ENCODE results near the gene LSMEM2. TPM values are rescaled to one million over a fixed set of nuclear protein-coding genes. Genes with fewer than 3 reads are reported as not detected.

The LSMEM2 gene
- total RNA-seq (2021): 0.41 to 0.60 TPM (median 0.57 TPM) in 3 replicates
- percentile 18 among the genes with signal in this experiment for Bru-seq, nascent RNA
- long read RNA-seq, experiment 1, partial matches to known transcripts: 1 of 4 reads
- long read RNA-seq, experiment 1, other reads (novel, unspliced or antisense): 3 of 4 reads
- long read RNA-seq, experiment 2: 0 reads
- long read RNA-seq, experiment 3: 0 reads

DNA sequence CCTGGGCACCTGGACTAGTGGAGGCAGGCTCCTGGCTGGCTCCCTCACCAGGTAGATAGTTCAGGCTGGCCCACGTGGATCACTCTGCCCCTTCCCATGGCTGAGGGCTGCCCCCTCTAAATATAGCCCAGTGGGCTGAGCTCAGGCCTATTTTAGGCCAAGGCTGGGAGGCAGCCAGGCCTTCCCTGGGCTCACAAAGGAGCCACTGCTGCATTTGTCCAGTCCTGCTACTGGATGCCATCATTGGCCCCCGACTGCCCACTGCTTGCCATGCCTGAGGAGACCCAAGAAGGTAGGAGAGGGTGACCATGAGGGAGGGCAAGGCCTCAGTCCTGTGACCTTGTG lies at the start of gene LSMEM2:
Gene LSMEM2 (plus strand): TSS at position 208 of the 345 bp plus-strand sequence. CDS start 27 bp downstream, at position 235.
- no peak within 1 kb of the TSS for H3K27ac Mint-ChIP-seq
- CTCF ChIA-PET: interaction anchor here (0.9 to 2.7 kb wide), 5 partner anchors 19 to 84 kb away, joined by 3 to 12 read pairs (median 4); no protein-coding TSS in a partner anchor
- no peak within 1 kb of the TSS for H3K4me3 Mint-ChIP-seq
- DNase-seq (ENCODE audit: low spot score): no peak
- TF ChIP-seq GTF2I (CRISPR knock-in tag; conservative IDR thresholded peaks at IDR 0.05) (no peak), SP1 (CRISPR knock-in tag; conservative IDR thresholded peaks at IDR 0.05) (no peak), MLX (CRISPR knock-in tag; IDR thresholded peaks at IDR 0.05) (no peak), ATF1 (CRISPR knock-in tag; IDR thresholded peaks at IDR 0.05) (no peak), ZNF138 (CRISPR knock-in tag; conservative IDR thresholded peaks at IDR 0.05) (no peak), SOX15 (CRISPR knock-in tag; IDR thresholded peaks at IDR 0.05) (no peak), ZNF317 (CRISPR knock-in tag; IDR thresholded peaks at IDR 0.05; ENCODE audit: borderline replicate concordance, low read depth) (no peak), NFE2L1 (CRISPR knock-in tag; IDR thresholded peaks at IDR 0.05) (no peak), ZNF425 (CRISPR knock-in tag; conservative IDR thresholded peaks at IDR 0.05) (no peak), ESRRA (CRISPR knock-in tag; IDR thresholded peaks at IDR 0.05; ENCODE audit: borderline replicate concordance) (no peak), JAZF1 (CRISPR knock-in tag; IDR thresholded peaks at IDR 0.05) (no peak), EMX1 (CRISPR knock-in tag; IDR thresholded peaks at IDR 0.05) (no peak)
- TF ChIP-seq, protein P1, sequence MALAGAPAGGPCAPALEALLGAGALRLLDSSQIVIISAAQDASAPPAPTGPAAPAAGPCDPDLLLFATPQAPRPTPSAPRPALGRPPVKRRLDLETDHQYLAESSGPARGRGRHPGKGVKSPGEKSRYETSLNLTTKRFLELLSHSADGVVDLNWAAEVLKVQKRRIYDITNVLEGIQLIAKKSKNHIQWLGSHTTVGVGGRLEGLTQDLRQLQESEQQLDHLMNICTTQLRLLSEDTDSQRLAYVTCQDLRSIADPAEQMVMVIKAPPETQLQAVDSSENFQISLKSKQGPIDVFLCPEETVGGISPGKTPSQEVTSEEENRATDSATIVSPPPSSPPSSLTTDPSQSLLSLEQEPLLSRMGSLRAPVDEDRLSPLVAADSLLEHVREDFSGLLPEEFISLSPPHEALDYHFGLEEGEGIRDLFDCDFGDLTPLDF (CRISPR knock-in tag; IDR thresholded peaks at IDR 0.05): no peak
- TF ChIP-seq, protein P2, sequence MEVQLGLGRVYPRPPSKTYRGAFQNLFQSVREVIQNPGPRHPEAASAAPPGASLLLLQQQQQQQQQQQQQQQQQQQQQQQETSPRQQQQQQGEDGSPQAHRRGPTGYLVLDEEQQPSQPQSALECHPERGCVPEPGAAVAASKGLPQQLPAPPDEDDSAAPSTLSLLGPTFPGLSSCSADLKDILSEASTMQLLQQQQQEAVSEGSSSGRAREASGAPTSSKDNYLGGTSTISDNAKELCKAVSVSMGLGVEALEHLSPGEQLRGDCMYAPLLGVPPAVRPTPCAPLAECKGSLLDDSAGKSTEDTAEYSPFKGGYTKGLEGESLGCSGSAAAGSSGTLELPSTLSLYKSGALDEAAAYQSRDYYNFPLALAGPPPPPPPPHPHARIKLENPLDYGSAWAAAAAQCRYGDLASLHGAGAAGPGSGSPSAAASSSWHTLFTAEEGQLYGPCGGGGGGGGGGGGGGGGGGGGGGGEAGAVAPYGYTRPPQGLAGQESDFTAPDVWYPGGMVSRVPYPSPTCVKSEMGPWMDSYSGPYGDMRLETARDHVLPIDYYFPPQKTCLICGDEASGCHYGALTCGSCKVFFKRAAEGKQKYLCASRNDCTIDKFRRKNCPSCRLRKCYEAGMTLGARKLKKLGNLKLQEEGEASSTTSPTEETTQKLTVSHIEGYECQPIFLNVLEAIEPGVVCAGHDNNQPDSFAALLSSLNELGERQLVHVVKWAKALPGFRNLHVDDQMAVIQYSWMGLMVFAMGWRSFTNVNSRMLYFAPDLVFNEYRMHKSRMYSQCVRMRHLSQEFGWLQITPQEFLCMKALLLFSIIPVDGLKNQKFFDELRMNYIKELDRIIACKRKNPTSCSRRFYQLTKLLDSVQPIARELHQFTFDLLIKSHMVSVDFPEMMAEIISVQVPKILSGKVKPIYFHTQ (CRISPR knock-in tag; IDR thresholded peaks at IDR 0.05): no peak
- ATAC-seq: no peak
- H3K4me1 Mint-ChIP-seq: peaks cover 17% of the 10 kb centered on the region
- H3K36me3 Mint-ChIP-seq: no peaks in the 10 kb centered on the region
- POLR2A ChIA-PET: interaction anchor here (1.0 kb wide), 1 partner anchor 13 kb away, joined by 5 read pairs; the partner anchor contains the start of gene IFRD2
- H3K9me3 Mint-ChIP-seq: no peaks in the 10 kb centered on the region
- H3K27me3 Mint-ChIP-seq (ENCODE audit: low read depth): peaks cover 54% of the 10 kb centered on the region

- ChIA-PET CTCF (interaction anchor here (0.7 to 17.1 kb wide), 7 partner anchors 12 to 143 kb away, joined by 3 to 604 read pairs (median 82); partner anchors contain the start of genes GNAT1 and SLC38A3), POLR2A (interaction anchor here (2.2 kb wide), 1 partner anchor 17 kb away, joined by 6 read pairs; no protein-coding TSS in a partner anchor)
- Mint-ChIP-seq H3K4me1 (peaks cover 27% of the 10 kb centered on the region), H3K27ac (no peak overlapping the region), H3K36me3 (no peaks in the 10 kb centered on the region), H3K9me3 (no peaks in the 10 kb centered on the region), H3K27me3 (ENCODE audit: low read depth) (peaks cover 4% of the 10 kb centered on the region), H3K4me3 (no peak overlapping the region)
- ATAC-seq: no peak
- no peak for DNase-seq (ENCODE audit: low spot score)
- TF ChIP-seq, protein P3, sequence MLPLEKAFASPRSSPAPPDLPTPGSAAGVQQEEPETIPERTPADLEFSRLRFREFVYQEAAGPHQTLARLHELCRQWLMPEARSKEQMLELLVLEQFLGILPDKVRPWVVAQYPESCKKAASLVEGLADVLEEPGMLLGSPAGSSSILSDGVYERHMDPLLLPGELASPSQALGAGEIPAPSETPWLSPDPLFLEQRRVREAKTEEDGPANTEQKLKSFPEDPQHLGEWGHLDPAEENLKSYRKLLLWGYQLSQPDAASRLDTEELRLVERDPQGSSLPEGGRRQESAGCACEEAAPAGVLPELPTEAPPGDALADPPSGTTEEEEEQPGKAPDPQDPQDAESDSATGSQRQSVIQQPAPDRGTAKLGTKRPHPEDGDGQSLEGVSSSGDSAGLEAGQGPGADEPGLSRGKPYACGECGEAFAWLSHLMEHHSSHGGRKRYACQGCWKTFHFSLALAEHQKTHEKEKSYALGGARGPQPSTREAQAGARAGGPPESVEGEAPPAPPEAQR (CRISPR knock-in tag; IDR thresholded peaks at IDR 0.05): no peak
- TF ChIP-seq NR1H2 (CRISPR knock-in tag; IDR thresholded peaks at IDR 0.05): no peak
Measured at GRCh38 chr3:50229490-50229889, 49.4 kb upstream of the LSMEM2 start.

Data from WTC11 (cell line).